GM21515 (cell line): ENCODE data around the gene SMIM17.
"Not testable (repeated sequence)": the region's sequence is repeated elsewhere in the genome, so short reads cannot be mapped to it uniquely, and the experiment has no call there.

Experiments
- ATAC-seq: cut with Tn5 transposase; IDR thresholded peaks from one replicate; pipeline ENCODE4 v1.9.1; 2021; ENCODE audit not compliant: unreplicated experiment

SMIM17 gene

DNA sequence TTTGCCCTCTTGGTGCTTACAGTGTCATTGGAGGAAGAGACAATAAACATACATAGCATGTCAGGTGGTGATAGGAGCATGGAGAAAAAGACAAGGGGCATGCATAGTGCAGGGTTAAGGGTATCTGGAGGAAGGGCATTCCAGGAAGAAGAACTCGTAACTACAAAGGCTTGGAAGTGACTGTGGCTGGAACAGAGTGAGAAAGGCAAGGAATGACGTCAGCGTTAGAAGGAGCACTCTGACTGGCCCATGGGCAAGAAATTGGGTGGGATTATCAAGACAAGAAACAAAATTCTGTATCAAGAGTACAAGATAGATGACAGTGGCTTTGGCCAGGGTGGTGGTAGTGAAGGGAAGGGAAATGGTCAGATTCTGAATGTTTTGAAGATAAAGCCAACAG is 11.2 kb downstream of the SMIM17 start:
- no peak for ATAC-seq

DNA sequence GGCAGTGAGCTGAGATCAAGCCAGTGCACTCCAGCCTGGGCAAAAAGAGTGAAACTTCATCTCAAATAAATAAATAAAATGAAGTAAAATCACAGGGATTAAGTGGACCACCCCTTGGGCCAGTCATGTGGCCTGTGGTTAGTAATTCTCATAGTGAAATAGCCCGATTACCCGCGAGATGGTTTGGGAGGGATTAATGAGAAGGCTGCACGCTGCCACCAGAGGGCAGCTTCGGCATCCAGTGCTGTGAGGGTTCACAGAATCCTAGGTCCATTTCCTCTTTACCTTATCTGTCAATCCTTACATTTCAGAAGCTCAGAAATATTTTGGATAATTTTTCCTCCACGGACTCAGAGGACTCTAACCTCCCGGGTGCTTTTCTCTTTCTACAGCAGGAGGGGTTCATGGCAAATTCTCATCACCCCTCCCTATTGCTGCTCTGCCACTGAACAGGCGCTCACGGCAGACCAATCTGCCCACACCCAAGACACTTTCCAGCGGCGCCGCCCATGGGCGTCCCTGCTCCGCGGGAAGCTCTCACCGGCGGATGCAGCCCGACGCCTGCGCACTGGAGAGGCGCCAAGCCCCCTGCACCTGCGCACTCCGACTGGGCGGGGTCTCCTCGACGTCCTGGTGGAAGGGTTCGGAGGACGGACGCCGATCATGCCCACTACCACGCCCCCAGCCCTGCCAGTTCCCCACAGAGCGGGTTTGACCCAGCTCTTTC is 17.6 kb downstream of the SMIM17 start:
- no peak for ATAC-seq

DNA sequence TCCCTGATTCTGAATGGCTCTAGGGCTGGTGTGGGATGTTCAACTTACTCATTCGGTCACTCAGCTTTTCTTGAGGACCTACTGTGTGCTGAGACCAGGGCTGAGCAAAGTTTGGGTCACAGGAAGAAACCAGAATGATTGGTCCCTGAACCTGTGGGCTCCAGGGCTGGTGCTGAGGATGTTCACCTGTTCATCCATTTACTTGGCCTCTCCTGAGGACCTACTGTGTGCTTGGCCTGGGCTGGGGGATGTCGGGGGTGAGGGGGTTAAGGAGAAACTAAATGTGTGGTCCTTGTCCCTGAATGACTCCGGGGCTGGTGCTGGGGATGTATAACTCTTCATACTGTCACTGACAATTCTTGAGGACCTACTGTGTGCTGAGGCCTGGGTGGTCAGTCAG is 18.3 kb downstream of the SMIM17 start:
- no peak for ATAC-seq

DNA sequence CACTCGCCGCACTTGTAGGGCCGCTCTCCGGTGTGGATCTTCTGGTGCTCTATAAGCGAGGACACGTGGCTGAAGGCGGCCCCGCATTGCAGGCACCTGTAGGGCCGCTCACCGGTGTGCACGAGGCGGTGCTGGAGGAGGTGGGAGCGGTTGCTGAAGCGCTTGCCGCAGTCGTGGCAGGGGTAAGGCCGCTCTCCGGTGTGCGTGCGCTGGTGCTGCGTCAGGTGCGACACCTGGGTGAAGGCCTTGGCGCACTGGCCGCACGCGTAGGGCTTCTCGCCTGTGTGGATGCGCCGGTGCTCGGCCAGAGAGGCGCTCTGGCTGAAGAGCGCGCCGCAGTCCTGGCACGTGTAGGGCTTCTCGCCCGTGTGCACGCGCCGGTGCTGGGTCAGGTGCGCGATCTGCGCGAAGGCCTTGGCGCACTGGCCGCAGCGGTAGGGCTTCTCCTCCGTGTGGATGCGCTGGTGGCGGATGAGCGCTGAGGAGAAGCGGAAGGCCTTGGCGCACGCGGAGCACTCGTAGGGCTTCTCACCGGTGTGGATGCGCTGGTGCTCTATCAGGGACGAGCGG is 21.1 kb downstream of the SMIM17 start:
- ATAC-seq = no peak

DNA sequence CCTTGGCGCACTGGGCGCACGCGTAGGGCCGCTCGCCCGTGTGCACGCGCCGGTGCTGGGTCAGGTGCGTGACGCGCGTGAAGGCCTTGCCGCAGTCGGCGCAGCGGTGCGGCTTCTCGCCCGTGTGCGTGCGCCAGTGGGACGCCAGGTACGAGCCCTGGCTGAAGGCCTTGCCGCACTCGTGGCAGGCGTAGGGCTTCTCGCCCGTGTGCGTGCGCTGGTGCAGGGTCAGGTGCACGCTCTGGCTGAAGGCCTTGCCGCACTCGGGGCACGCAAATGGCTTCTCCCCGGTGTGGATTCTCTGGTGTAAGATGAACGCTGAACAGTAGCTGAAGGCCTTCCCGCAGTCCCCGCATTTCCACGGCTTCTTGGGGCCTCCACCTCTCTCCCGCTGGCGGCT is 21.6 kb downstream of the SMIM17 start:
- no peak for ATAC-seq

DNA sequence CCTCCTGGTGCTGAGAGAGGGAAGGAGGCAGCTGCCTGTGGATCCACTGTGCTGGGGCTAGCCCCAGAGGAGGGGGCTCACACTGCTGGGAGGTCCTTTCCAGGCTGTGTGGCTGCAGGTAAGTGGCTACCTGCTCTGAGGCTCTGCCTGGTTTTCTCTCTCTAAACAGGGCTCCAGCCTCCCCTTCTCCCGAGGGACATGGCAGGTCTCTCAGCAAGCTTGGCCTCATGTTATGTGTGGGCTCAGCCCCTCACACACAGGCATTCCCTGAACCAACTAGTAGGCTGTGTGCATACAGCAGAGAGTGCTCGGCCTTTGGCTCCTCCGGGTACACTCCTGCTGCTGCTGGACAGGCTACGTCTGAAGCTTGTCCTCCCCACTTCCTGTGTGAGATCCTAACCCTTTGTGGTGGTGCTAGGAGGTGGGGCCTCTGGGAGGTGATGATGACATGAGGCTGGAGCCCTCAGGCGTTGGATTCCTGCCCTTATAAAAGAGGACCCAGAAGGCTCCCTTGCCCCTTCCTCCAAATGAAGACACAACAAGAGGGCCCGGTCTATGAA is 24.4 kb downstream of the SMIM17 start:
- ATAC-seq = no peak

DNA sequence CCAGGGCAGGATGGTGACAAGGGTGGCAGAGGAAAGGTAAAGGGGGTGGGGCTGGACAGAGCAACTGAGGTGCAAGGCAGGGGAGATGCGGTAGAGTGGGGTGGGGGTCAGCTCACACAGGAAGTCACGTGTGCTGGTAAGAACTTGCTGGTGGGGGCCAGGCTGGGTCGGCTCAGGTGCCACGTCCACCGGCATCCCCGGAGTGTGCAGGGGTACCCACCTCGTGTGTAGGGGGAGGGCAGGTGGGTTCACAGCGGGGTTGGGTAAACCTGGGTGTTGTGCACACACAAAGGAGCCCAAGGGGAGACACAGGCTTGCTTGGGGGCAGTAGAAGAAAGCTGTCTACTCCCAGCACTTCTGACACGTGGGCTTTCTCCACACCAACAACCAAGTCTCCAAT is 25.7 kb downstream of the SMIM17 start:
- ATAC-seq = no peak

DNA sequence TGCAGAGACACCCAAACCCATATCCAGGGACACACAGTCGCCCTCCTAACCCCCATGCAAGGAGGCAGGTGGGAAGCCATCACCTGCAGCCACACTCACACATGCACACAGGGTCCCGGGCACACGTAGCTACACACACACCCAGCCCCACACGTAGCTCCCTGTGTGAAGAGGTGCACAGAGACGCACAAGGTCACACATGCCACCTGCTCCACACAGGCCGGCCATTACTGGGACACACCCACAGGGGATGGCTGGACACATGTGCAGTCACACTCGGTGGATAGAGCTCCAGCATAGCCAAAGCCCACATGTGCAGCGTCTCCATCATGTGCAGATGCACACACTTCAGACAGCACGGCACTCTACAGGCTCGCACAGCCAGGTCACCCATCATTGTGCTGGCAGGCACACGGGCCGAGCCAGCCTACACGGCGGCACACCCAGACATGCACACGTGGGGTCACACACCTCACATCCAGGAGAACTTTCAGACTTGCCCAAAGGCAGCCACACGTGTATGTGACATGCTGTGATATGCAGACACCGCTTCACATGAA is 27.5 kb downstream of the SMIM17 start:
- ATAC-seq = no peak

DNA sequence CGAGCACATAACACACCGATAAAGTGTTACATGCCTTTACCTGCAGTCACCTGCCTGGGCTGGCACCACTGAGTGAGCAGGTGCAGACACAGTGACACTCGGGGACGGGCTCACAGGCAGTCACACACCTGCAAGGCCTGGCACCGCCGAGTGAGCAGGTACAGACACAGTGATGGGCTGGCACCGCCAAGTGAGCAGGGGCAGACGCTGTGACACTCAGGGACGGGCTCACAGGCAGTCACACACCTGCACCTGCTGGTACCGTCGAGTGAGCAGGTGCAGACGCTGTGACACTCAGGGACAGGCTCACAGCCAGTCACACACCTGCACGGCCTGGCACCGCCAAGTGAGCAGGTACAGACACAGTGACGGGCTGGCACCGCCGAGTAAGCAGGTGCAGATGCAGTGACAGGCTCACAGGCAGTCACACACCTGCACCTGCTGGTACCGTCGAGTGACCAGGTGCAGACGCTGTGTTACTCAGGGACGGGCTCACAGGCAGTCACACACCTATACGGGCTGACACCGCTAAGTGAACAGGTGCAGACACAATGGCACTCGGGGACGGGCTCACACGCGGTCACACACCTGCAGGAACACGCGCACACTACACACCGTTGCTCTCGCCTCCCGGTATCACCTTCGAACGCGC is 28.1 kb downstream of the SMIM17 start:
- ATAC-seq = no peak

DNA sequence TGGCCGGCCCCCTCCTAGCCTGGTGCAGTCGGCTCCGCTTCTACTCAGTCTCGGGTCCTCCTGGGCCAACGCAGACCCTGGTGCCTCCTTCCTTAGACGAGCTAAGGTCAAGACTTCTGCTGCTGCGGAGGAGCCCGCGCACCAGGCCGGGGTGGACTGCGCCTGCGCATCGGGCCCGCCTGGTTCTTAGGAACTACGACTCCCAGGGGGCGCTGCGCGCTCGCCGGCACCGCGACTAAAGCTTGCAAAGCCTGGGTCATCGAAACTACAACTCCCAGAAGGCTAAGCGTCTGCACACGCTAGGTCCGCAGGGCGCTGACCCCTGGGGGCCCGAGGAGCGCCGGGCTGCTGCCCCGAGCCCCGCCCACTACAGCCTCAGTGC is 28.6 kb downstream of the SMIM17 start, which contains the start of gene ZNF835:
ZNF835 (minus strand) TSS at position 145 of the 382 bp plus-strand sequence. CDS start 6,559 bp downstream, outside the sequence.
- no peak for ATAC-seq

DNA sequence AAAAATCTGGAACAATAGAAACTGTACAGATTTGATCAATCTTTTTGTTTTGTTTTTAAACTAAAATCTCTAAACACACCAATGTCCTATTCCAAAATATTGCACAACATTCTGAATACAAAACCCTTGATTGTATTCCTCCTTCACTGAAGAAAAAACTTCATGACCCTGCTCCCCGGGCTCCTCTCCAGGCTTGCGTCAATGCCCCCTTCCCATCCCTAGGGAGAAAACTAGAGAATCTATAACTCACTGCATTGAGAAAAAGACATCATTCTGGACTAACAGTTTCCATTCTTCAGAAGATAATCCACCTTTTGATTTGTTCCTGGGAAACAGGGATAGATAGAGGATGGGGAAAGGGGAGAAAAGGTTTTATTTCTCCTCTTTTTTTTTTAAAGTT is 29.7 kb downstream of the SMIM17 start:
- ATAC-seq = not testable (repeated sequence)

DNA sequence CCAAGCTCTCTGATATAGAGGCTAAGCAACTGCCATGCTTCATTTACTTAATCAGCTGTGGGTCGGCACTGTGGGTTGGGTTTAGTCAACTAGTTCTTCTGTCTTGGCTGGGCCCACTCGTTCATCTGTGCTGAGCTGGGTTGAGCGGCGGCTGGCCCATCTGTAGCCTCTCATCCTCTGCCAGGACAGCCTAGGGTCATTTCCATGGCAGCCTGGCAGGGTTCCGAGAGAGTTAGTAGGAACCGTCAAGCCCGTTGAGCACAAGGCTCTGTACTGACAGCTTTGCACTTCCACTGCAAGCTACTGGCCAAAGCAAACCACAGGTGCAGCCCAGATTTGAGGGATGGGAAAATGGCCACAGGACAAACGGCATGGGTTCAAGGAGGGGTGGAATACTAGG is 35.2 kb downstream of the SMIM17 start:
- no peak for ATAC-seq

DNA sequence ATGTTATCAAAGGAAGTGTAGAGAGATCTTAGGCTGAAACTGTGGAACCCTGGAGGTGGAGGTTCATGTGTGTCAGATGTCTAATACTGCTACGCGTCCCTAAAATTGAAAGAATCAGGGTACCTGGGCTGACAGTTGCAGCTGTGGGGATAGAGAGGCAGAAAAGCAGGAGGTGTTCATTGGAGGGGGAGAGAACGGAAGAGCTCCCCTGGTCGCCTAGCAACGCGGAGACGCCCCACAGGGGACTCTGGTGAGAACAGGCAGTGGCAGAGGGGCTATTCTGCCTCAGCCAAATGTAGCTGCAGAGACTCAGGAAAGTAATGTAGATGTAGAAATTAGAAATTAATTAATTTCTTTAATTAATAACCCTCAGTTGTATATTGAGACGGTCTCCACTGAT is 38.7 kb downstream of the SMIM17 start:
- ATAC-seq = no peak

DNA sequence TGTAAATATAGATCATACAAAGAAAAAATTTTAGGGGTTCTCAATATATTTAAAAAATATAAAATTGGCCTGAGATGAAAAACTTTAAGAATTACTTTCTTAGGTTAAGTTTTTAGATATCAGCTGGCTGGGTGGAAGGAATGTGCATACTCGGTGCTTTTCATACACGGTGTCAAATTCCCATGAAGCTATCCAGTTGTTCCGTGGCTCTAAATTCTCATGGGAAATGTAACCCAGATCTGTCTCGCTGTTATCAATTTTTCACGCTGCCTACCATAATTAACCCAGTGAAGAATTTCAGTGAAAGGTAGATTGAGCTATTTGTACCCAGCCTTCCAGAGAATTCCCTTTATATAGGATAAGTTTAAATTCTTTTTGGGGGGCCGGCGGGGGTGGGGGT is 40.2 kb downstream of the SMIM17 start:
- ATAC-seq = no peak

DNA sequence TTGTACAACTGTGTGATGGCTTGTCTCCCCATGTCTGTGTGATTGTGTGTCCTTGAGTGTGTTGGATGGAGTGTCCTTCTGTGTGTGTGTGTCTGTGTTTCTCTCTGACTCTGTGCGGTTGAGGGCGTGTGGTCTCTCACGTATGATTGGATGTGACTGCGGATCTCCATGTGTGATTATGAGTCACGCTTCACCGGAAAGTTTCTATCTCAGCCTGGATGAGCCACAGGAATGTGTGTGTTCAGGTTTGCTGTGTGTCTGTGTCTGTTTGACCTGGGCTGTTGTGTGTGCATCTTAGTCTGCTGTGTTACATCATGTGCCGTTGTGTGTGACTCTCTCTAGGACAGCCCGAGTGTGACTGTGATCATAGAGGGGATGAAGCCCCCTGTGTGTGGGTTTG is 44.1 kb downstream of the SMIM17 start:
- ATAC-seq = no peak

DNA sequence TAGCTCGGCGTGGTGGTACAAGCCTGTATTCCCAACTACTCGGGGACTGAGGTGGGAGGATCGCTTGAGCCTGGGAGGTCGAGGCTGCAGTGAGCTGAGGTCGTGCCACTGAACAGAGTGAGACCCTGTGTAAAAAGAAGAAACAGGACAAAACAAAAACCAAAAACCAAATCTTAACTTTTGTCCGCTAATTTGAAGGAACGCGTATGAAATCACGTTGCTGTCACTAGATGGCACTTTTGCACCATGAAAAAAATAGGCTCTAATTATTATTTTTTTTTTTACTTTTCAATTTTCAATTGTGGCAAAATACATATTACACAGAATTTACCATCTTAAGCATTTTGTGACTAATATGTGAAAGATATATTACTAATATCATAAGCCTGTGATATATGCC is 46.2 kb downstream of the SMIM17 start:
- no peak for ATAC-seq

DNA sequence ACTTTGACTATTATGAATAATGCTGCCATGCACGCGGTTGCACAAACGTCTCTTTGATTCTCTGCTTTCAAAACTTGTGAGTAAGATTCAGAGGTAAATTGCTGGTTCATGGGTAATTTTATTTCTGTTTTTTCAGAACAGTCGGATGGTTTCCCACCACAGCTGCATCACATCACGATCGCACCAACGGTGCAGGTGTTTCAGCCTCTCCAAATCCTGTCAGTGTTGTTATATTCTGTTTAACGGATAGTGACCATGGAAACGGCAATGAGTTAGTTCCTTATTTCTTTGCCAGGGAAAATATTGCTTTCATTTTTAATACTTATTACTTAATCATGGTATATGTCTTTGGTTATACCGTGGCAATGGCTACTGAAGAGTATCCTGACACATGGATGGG is 47.7 kb downstream of the SMIM17 start:
- no peak for ATAC-seq

DNA sequence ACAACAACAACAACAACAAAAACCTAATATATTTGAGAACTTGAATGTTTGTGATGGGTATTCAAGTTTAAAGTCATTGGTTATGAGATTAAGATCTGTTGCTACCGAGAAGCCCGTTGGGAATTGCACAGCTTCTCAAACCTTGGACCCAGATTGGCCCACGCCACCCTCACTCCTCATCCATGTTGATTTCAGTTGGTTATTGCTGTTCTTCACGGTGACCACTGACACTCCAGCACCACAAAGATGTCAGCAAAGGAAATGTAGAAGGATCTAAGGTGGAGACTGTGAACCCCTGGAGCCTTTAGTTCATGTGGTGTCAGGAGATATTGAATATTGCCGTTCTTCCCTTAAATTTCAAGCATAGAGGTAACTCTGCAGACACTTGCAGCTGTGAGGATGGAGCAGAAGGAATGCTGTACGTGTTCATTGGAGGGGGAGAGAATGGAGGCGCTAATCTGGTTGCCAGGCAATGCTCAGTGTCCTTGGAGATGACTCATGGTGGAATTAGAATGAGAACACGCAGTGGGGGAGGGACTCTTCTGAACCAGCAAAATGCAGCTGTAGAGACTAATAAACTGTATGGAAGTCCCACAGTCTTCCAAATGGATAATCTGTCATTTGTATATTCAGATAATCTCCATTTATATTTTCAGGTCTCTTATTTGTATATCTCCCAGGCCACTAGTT is 49.4 kb downstream of the SMIM17 start:
- no peak for ATAC-seq

DNA sequence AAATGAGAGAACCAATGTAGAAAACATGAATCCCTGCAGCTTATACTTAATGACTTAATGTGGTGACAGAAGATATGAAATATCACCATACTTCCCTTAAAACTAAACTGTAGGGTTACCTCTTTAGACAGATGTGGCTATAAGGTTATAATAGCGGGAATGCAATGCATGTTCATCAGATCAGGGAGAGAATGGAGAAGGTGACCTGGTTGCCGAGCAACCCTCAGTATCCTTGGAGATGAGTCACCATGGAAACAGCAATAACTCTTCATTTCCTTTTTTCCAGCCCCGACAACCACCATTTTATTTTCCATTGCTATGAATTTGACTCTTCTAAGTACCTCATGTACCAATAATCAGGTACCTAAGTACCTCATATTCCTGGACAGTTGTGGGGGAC is 56.6 kb downstream of the SMIM17 start:
- no peak for ATAC-seq

DNA sequence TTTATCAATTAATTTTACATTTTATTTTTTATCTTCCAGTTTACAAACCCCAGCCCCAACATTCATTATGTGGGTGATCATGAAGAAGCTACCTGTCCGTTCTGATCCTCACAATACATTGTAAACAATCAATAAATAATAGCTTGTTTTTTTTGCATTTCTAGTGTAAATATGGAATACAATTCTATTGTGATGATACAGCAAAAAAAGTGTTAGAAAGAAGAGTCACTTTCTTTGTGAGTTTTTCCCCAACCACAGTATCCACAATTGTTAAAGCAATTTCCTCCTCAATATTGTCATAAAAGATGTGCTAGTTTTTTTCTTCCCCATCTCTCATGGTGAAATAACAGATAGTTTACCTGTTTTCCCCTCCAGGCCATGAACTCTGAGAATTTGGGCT is 58.9 kb downstream of the SMIM17 start:
- ATAC-seq = no peak

DNA sequence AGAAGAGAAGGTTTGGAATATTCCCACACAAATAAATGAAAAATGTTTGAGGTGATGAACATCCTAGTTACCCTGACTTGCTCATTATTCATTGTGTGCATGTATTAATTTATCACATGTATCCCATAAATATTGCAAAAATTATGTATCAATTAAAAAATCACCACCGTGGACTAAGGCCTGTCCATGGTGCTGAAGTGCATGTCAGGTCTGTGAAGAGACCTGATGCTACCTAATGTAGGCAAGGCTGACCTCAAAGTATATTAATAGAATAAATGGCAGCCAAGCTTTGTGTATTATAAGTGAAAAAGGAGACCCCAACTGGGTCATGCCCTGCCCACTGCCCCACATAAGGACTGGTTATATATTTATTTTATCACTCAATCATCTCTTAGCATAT is 63.0 kb downstream of the SMIM17 start:
- no peak for ATAC-seq
